Ovary (tissue), 9 donors: ENCODE results near the gene TUBB1. TPM values are rescaled to one million over a fixed set of nuclear protein-coding genes. Genes with fewer than 3 reads are reported as not detected.

Source experiments
- DNase-seq, 5 donors: peaks; one replicate each; pipeline ENCODE4 v3.0.0-alpha.2; 2019 to 2020
- H3K27ac ChIP-seq, 2 donors: fragments of 200-600 bp; one replicate each; pipeline versions ENCODE4 v1.5.1 to v1.8.0; 2019 to 2022
- H3K27me3 ChIP-seq: fragments of 200-600 bp; one replicate; pipeline ENCODE4 v1.8.0; 2022
- H3K36me3 ChIP-seq: fragments of 200-600 bp; sonication (generic); one replicate; pipeline ENCODE4 v1.5.1; 2019
- H3K4me1 ChIP-seq: one replicate; pipeline ENCODE4 v1.8.1; 2013; ENCODE audit warnings: mild to moderate bottlenecking, moderate library complexity; ENCODE audit not compliant: insufficient read depth
- H3K4me3 ChIP-seq: fragments of 200-600 bp; sonication (generic); one replicate; pipeline ENCODE4 v1.5.1; 2017
- H3K9me3 ChIP-seq, 2 donors: fragments of 200-600 bp in 1 of 2; sonication (generic) in 1 of 2; one replicate each; pipeline versions ENCODE4 v1.5.1 to v1.8.1; 2013 to 2019; ENCODE audit warnings: mild to moderate bottlenecking in 1 of 2, moderate library complexity in 1 of 2
- CTCF ChIP-seq, 3 donors: fragments of 450-650 bp in 2 of 3; fragments of 200-600 bp in 1 of 3; IDR thresholded peaks; one replicate each; pipeline versions ENCODE4 v1.5.1 to v1.8.0; 2016 to 2022; ENCODE audit warnings: antibody characterized with exemption in 3 of 3, mild to moderate bottlenecking in 1 of 3
- EP300 ChIP-seq: sonication (generic); formaldehyde crosslinking; IDR thresholded peaks from one replicate; pipeline ENCODE4 v1.6.1; 2017; ENCODE audit warnings: antibody characterized with exemption
- POLR2A ChIP-seq: fragments of 450-650 bp; IDR thresholded peaks from one replicate; pipeline ENCODE4 v1.6.1; 2017; ENCODE audit warnings: antibody characterized with exemption, mild to moderate bottlenecking, moderate library complexity
- whole genome bisulfite sequencing, 3 donors: extraction: QIAGEN DNeasy Blood & Tissue Kit in 1 of 3; methylation state at CpG; one replicate each; pipeline versions ENCODE4 v1.1.5 to v1.1.7; 2013 to 2017; 5-methylcytosine and 5-hydroxymethylcytosine counted together
- intact Hi-C, 4 donors: fragments of 100-400 bp; cut with DNase I; formaldehyde crosslinking; loops; one replicate each; pipeline versions ENCODE4 v1.11.0 to v1.15.1; 2022 to 2023
- polyA plus RNA-seq, 2 donors: library from polyadenylated mRNA; stranded (reverse); fragments of 200-250 nt in 1 of 2; fragments of 350-450 nt in 1 of 2; fragmentation: Illumina TruSeq in 1 of 2; extraction: RNeasy Lipid Tissue Mini Kit (QIAGEN cat#74804) in 1 of 2; gene quantifications; one replicate each; pipeline ENCODE4 v1.2.3, GENCODE V29; 2013 to 2014
- total RNA-seq, 7 donors: library from RNA; depleted of rRNA in 2 of 7; stranded (reverse); fragments of >200 nt in 2 of 7; fragmentation: NEBNext Ultra II Directional in 3 of 7; extraction: Animal tissue kit (Norgen Biotek cat#: 25700) in 3 of 7; gene quantifications; one replicate each; pipeline versions ENCODE4 v1.1.0 to v1.2.4, GENCODE V29; 2016 to 2023
- donor health status: DM: no; HTN: no; CAD: no; lungs with moderate emphysema.
- donor health status: DM: no; HTN: no; CAD: no.
- donor health status: Bipolar disorder and iron deficiency.
- donor health status: DM: yes; HTN: yes; CAD: no.
- donor health status: DM: no; HTN: no; CAD: no.
- donor health status: DM: yes; HTN: yes; CAD: no.

Gene TUBB1
- total and polyA plus RNA-seq, 9 donors, result 0.02 to 0.17 (median 0.12) TPM; not detected in 2

- no peaks in the 10 kb centered on the region for H3K9me3 ChIP-seq
- WGBS, 3 donors, result 21 to 24% (median 22%) methylated on average over 22 of the region's 22 CpGs
- no peaks in the 10 kb centered on the region for H3K36me3 ChIP-seq
- intact Hi-C loops, result no loop called here
- peak; percentile 11 to 41 (median 39) for DNase-seq
- no peaks in the 10 kb centered on the region for H3K27me3 ChIP-seq
- H3K4me3 ChIP-seq, result no peak overlapping the region
- H3K4me1 ChIP-seq, result no peaks in the 10 kb centered on the region
- TF ChIP-seq EP300 (no peak), CTCF (IDR thresholded peaks at IDR 0.05) (no peak), POLR2A (no peak)
- H3K27ac ChIP-seq, result no peak overlapping the region
Measured at GRCh38 chr20:59063358-59064213, 44.4 kb downstream of the TUBB1 start.

GRCh38 chr20:59064214-59064722 lies 45.0 kb downstream of the TUBB1 start:
- WGBS, 3 donors, result 52 to 59% (median 54%) methylated on average over 4 of the region's 4 CpGs
- intact Hi-C loops, result no loop called here
- TF ChIP-seq EP300, result no peak
- no peak for TF ChIP-seq CTCF (IDR thresholded peaks at IDR 0.05)
- TF ChIP-seq POLR2A, result no peak
- DNase-seq, result no peak
- no peak overlapping the region for H3K27ac ChIP-seq
- H3K27me3 ChIP-seq, result no peaks in the 10 kb centered on the region
- H3K36me3 ChIP-seq, result no peaks in the 10 kb centered on the region
- no peaks in the 10 kb centered on the region for H3K4me1 ChIP-seq
- no peak overlapping the region for H3K4me3 ChIP-seq
- no peaks in the 10 kb centered on the region for H3K9me3 ChIP-seq

GRCh38 chr20:59068534-59068933 lies 49.3 kb downstream of the TUBB1 start:
- no peak overlapping the region for H3K27ac ChIP-seq
- no peaks in the 10 kb centered on the region for H3K9me3 ChIP-seq
- H3K4me3 ChIP-seq, result no peak overlapping the region
- no peaks in the 10 kb centered on the region for H3K4me1 ChIP-seq
- intact Hi-C loops, result no loop called here
- 69 to 73% (median 72%) methylated on average over 4 of the region's 4 CpGs for WGBS, 3 donors
- H3K27me3 ChIP-seq, result no peaks in the 10 kb centered on the region
- DNase-seq, result no peak
- no peak for TF ChIP-seq POLR2A
- no peak for TF ChIP-seq CTCF (IDR thresholded peaks at IDR 0.05)
- no peak for TF ChIP-seq EP300
- no peaks in the 10 kb centered on the region for H3K36me3 ChIP-seq

DNA sequence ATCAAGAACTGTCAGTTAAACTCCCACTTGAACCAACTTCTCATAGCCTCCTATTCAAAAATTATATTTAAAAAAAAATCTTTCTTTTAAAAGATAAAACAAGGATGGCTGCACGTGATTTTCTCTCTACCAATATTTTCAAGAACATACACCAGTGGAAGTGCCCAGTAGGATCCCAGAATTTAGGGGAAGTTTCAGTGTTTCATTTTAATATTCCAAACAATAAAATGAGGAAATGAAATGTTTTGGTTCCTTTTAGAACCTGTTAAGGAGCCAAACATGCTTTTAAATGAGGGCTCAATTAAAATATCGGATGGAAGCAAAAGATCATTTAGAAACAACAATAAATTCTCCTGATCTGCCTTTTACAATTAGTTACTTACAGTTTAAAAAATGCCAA lies 49.8 kb downstream of the TUBB1 start:
- Histone ChIP-seq H3K9me3 (no peaks in the 10 kb centered on the region), H3K27me3 (no peaks in the 10 kb centered on the region), H3K27ac (no peak overlapping the region), H3K36me3 (no peaks in the 10 kb centered on the region), H3K4me1 (no peaks in the 10 kb centered on the region), H3K4me3 (no peak overlapping the region)
- no peak for DNase-seq
- intact Hi-C loops, result no loop called here
- TF ChIP-seq EP300, result no peak
- no peak for TF ChIP-seq CTCF (IDR thresholded peaks at IDR 0.05)
- no peak for TF ChIP-seq POLR2A
- 26 to 41% (median 27%) methylated on average over 2 of the region's 2 CpGs for whole genome bisulfite sequencing, 3 donors
